ENCODE data around the gene OTUD1.

DNA sequence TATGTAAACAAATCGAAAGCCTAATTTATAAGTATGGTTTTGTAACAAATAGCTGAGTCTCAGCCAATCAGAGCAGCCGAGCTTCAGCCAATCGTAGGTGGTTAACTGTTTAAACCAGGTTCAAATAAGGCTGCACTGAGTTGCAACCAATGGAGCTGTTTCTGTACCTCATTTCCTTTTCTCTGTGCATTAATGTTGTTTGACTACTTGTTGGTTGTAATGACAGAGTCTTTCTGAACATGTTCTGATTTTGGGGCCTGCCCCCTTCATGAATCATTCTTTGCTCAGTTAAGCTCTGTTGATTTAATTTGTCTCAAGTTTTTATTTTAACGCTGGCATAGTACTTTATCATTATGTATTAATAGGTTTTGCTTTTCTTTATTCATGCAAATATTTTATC, 14.6 kb downstream of the OTUD1 start:
- TF ChIP-seq POLR2A (IDR thresholded peaks at IDR 0.05; ENCODE audit: extremely low read depth, insufficient read length) (no peak), CTCF (IDR thresholded peaks at IDR 0.05; ENCODE audit: low read depth, low read length) (no peak)

Data from NB4 (cell line).